NCI-H1417 (cell line): Measurements from ENCODE around the gene ZNF436.
"Not testable (repeated sequence)": the region's sequence is repeated elsewhere in the genome, so short reads cannot be mapped to it uniquely, and the experiment has no call there.

Experiments used
- DNase-seq, 3 experiments: peaks; one replicate each; lab custom pipeline; 2025; lab: John Stamatoyannopoulos, UW

The ZNF436 gene

DNA sequence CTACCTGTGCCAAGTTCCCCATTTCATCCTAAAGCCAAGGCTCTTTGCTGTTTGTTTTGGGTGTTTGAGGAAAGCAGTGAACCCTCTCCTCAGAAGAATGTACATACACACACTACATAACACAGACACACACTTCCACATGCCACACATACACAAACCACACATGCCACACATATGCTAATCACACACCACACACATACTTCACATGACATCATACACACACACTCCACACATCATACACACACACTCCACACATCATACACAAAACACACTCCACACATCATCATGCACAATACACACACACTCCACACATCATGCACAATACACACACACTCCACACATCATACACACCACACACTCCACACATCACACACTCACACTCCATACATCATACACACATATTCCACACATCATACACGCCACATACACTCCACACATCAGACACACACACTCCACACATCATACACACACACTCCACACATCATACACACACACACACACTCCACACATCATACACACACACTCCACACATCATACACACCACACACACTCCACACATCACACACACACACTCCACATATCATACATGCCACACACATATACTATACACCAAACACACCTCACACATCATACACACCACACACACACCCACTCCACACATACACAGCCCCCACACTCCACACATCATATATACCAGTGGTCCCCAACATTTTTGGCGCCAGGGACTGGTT lies 22.7 kb upstream of the ZNF436 start:
- no peak for DNase-seq

- DNase-seq = no peak
These were observed 20.2 kb upstream of the ZNF436 start for GRCh38 chr1:23389837-23390321.

DNA sequence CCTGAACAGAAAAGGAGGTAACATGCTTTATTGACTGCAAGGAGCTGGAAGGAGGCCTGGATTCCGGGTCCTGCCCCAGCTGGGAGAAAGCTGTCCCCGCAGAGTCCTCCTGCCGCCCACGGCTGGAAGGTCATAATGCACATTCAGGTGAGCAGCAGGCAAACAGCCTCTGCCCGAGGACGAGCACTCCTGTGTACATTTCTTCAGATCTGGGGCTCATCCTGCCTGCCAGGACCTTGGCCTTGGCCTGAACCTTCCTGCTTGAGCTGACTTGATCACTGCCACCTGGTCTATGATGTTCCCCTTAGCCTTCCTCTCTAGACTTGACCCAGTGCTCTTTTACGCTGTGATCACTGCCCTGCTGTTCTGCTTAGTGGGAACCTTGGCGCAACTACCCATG lies 17.9 kb upstream of the ZNF436 start:
- DNase-seq = no peak

DNA sequence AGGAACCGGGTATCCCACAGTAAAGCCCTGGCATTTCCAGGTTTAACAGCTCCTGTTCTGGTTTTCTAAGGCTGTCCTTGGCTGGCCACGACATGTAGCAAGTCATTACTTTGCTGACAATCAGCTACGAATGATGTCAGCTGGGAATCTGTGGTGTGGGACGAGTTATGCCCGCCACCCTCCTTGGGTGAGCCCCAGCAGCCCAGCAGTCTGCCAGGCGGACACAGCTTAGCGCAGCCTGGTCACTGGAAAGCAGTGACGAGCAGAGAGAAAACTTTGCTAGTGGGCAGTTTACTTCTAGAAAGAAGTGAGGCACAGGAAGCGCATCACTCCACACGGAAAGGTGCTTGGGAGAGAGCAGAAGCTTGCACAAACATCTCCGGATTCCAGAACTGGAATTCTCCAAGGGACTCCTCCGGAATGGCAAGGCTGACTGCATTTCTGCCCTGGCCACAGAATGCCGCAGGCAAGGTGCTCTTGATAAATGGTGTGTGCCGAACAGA lies 15.5 kb upstream of the ZNF436 start:
- DNase-seq = no peak

DNA sequence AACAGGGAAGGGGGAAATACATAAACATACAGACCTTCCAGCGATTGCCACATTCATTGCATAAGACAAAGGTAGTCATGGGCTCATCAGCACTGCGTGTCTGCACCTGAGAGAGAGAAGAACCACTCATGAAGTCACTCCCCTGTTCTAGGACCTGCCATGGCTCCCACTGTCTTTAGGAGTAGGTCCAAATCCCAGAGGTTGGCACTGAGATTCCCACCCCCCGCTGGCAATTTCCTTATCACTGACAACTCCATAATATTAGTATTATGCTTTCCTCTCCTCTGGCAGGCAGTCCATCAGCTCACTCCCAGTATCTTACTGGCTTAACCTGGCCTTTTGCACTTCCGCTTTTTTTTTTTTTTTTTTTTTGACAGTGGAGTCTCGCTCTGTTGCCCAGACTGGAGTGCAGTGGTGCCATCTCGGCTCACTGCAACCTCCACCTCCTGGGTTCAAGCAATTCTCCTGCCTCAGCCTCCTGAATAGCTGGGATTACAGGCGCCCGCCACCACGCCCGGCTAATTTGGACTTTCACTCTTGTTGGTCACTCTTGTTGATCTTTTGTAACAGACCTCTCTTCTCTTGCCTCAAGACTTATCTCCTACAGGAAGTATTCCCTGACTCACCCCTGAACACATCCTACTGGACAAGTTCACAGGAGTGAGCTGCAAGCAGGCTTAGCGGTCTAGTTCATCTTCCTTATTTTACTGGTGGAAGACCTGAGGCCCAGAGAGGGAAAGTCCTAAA lies 14.8 kb upstream of the ZNF436 start:
- DNase-seq = no peak

DNA sequence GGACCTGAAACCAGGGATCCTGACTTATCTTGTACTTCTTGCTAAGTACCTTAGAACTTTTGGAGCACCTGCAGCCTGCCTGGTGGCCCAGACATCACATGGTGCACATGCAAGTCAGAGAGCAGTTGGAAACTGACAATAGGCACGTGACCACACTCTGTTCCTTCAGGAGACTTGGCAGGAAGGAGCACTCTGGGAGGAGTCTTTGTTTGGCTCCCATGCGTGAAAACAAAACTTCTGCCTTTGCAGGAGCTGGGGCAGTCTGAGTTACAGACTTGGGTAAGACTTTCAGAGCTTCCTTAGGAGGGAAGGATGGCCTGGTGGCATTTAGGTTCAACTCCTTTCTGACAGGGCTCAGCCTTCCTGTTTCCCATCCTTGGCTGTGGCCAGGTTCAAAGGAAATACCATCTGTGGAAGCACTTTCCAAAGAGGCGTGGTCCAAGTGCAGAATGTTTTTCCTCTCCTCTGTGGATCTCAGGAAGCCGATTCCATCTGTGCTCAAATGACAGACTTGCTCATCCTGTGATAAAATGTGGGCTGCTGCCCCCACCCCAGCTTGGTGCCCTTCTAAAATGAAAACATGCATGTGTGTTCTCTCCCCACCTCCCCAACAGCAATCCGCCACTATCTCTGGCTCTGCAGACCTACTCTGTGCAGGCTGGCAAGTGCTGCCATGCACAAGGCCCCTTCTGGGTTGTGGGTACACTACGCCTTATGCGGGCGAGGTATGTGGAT lies 14.1 kb upstream of the ZNF436 start:
- no peak for DNase-seq

- no peak for DNase-seq
These were observed 11.7 kb upstream of the ZNF436 start for GRCh38 chr1:23381233-23381885.

GRCh38 chr1:23380719-23381118 lies 11.1 kb upstream of the ZNF436 start:
- no peak for DNase-seq

- not testable (repeated sequence) for DNase-seq
These were observed 10.6 kb upstream of the ZNF436 start for GRCh38 chr1:23380236-23380635.

GRCh38 chr1:23376890-23377811 lies 7.5 kb upstream of the ZNF436 start:
- DNase-seq = peak in 1 of 3 experiments; percentile 11

DNA sequence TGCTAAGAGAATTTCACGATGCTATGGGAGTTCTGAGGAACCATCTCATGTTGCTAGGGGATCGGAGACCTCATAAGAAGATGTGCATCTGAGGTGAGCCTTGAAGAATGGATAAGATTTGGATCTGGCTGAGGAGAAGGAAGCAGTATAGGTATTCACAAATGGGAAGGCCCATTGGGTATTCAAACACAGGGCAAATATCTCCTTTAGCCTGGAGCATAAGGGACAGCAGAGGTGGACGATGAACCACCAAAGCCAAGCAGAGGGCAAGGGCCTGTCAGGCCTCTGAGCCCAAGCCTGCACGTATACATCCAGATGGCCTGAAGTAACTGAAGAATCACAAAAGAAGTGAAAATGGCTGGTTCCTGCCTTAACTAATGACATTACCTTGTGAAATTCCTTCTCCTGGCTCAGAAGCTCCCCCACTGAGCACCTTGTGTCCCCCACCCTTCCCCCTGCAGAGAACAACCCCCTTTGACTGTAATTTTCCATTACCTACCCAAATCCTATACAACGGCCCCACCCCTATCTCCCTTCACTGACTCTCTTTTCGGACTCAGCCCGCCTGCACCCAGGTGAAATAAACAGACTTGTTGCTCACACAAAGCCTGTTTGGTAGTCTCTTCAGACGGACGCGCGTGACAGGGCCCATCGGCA lies 4.6 kb upstream of the ZNF436 start:
- DNase-seq = not testable (repeated sequence)

DNA sequence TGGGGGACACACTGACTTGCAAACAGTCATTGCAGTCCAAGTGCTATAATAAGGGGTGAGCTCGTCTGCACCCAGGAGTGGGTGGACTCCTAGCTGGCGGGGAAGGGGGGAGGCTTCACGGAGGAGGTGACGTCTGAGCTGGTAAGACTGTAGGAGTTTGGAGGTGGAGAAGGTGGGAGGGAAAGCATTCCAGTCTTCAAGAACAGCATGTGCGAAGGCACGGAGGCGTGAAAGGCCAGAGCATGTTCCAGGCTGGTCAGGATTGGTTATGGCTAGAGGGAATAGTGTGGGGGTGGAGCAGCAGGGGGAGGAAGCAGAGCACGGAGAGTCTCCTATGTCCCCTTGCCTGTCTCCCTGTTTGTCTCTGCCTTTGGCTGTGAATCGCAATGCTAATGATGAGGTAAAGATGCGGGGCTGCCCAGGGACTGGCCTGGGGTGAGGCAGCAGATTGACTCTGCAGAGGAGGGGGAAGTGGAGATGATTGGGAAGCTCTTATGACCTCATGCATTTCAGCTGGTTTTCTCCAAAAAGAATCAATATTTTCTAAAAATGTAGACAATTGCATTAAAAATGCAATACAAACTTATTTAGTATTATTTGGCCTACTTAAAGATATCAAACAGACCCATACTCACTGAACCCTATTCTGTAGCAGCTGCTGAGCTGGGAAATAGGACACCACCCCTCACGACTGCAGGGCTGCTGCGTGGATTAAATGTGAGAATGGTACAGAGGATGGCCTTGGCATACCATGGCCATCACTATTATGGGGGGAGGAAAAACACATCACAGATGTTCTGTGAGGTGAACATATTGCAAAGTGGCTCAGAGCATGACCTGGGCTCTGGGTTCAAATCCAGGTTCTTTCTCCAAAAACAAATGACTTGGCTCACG lies 2.6 kb upstream of the ZNF436 start:
- DNase-seq = no peak

DNA sequence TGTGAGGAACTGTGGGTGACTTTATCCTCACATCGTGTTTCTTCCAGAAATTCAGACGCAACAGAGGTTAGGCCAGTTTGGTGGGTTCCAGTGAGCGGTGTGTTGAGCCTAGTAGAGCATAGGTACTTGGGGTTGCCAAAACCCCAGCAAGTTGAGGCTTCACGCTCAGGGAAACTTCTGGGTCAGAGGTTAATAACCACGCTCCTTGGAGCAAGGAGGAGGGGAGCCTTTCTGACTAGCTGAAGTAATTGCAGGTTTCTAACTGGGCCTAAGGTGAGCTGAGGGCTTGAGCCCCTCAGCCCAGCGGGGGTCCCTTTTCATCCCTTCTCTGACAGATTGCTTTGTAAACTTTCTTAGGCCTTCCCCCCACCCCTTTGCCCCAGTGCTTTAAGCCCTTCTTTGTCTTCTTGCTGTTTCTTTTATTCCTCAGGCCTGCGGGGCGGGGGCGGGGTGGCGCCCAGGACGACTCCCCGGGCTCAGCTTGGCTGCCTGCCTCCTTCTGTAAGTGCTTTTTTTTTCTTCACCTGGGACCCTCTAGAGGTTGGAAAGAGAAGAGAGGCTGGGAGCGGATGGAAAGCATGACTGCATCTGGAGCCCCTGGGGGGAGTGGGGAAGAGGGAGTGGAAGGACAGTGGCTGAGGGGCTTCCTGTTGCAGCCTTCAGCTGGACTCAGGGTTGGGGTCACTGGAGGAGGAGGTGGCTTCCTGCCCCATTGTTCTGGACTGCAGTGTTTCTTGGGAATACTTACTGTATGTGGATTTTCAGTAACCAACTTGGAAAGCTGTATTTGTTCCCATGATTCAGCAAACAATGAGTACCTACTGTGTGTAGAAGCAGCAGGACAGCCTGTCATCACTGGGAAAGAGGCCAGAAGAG lies 1.3 kb upstream of the ZNF436 start:
- DNase-seq = peak in 2 of 3 experiments; percentile 35 to 65

DNA sequence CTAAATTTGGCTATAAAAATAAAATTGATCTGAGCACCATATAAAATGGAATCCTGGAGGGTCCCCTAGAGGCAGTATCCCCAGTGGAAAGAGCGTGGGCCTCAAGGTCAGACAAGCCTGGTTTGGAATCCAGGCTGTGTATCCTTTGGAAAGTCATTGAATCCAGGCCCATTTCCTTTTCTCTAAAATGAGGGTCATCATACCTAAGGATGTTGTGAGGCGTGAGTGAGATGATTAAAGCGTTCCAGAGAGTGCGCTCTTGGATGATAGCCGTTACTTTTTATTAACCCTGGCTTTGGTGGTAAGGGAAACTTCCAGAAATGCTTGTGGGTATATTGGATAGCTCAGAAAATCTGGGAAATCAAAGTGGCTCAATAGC lies 683 bp upstream of the ZNF436 start:
- peak in 1 of 3 experiments; percentile 48 for DNase-seq

DNA sequence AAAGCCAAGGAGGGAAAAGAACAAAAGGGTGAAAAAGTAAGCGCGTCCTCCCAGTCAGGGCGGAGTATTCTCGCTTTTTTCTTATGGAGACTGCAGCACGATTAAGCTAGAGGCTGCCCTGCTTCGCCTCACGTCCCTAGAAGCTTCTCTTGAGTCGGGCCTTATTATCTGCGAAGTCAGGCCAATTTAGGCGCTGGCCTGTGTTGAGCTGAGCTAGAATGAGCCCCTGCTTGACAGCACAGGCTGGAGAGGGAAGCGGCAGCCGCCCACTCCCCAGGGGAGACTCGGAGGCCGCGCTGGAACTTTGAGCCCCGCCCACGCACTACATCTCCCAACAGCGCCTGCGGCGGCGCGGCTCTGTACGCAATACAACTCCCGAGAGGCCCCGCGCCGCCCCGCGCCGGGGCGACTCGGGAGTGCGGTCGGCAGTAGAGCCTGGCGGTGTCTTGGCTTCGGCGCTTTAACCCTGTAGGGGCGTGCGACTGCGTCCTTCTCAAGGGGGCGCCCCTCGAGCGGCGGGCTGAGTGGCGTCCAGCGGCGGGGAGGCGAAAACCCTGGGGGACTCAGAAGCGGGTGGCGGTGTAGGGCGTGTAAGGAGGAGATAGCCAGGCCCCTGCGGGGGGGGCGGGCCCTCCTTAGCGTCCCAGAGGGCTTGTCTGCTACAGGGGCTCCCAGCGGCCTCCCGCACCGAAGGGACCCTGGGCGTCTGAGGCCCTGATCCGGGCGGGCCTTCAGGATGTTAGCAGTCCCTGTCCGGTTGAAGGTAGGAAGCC lies 888 bp downstream of the ZNF436 start:
- peak; percentile 88 to 95 (median 94) for DNase-seq

DNA sequence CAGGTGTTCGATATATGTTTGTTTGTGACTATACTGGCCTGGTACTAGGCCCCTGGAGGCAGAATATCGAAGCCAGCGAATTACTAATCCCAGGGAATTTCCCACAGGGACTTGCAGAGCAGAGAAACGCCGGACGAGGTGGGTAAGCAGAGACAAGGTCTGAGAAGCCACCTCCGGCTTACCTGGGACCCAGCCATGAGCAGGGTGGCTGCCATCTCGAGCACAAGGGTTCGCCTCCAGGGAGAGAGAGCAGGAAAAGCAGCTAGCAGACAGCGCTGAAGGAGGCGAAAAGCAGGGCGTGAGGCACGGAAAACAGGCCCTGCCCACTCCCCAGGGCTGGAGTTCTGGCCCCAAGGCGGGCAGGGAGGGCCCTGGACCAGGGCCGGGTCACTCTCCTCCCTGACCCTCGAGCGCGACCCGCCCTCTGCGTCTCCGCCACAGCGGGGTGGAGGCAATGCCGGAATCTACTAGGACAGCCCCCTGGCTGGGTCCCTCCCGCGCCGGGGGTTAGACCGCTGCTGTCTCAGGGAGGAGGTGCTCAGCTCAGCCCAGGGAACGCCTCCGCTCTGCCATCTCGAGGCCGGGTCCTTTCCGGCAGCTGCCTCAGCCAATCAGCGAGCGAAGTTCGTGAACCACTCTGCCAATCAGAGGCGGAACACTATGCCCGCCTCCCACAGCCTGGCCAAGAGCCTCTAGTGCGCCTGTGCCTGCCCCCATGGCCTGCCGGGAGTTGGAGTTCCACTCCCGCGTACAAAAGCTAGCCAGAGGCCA lies 1.7 kb downstream of the ZNF436 start:
- peak; percentile 97 to 99 (median 97) for DNase-seq

GRCh38 chr1:23367451-23367790 lies 2.2 kb downstream of the ZNF436 start:
- no peak for DNase-seq
